HG03575 (cell line): ENCODE data around the gene ZCWPW2.
A peak's percentile ranks its signal among the peaks of the same experiment; 100 is the strongest.

Experiments
- ATAC-seq: cut with Tn5 transposase; IDR thresholded peaks from one replicate; pipeline ENCODE4 v1.9.1; 2021; ENCODE audit not compliant: unreplicated experiment, insufficient number of reproducible peaks, low FRiP score; ENCODE audit errors: extremely low read depth

The ZCWPW2 gene, protein sequence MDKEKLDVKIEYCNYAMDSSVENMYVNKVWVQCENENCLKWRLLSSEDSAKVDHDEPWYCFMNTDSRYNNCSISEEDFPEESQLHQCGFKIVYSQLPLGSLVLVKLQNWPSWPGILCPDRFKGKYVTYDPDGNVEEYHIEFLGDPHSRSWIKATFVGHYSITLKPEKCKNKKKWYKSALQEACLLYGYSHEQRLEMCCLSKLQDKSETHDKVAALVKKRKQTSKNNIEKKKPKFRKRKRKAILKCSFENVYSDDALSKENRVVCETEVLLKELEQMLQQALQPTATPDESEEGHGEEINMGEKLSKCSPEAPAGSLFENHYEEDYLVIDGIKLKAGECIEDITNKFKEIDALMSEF

DNA sequence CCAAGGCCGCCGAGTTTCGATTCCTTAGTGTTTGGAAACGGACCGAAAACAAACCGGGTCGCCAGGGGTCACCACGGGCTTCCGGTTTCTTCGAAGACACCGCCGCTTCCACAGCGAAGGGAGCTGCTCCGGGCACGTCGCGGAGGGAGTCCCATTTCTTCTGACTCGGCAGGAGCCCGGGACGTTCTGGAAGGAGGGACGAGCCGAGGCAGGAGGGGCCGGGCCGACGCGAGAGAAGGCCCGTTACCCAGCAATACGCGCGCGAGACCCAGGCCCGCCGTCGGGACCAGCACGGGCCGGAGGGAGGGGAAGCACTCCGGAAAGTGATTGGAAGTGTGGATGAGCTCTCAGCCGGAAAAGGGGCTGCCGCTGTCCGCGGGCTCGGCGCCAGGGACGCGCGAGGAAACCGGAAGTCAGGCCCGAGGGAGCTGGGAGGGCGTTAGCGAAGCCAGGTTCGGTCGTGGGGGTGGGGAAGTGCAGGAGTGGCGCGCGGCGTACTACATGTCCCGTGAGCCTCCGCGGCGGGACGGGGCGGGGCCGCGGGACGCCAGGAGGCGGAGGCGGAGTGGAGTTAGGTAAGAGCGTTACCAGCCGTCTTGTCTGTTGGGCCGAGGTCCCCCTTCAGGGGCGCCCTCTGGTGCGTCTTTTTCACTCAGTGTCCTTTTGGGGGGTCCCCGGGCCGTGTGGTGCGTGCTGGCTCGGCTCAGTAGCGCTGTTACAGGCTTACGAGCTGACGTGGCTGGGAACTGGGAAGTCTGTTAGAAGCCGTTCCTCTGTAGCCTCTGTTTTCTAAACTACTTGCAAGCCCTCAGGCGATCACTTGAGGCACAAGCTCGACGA is at the start of gene ZCWPW2, which contains the start of gene AZI2:
Gene ZCWPW2 (plus strand): TSS at position 93 of the 840 bp plus-strand sequence. CDS start 64,348 bp downstream, outside the sequence.
Gene AZI2 (minus strand): TSS at position 196 of the 840 bp plus-strand sequence. CDS start 8,207 bp downstream, outside the sequence.
- ATAC-seq: peak; percentile 60

DNA sequence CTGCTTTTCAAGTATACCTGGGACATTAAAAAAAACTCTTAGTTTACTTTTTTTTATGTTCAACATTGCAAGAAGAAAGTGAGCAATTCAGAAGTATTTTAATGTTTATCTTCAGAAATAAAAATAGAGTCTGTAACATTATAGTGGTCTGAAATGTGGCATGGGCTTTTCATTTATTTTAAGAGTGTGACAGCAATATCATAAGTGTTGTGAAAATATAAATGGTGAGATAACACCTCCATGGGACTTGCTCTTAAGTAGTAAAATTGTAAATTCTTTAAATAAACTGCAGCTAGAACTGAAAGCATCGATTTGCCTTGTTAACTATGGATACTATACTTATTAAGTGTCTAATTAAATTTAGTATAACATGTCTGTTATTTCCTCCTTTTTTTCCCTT is 48.8 kb upstream of the ZCWPW2 start:
- ATAC-seq: no peak

DNA sequence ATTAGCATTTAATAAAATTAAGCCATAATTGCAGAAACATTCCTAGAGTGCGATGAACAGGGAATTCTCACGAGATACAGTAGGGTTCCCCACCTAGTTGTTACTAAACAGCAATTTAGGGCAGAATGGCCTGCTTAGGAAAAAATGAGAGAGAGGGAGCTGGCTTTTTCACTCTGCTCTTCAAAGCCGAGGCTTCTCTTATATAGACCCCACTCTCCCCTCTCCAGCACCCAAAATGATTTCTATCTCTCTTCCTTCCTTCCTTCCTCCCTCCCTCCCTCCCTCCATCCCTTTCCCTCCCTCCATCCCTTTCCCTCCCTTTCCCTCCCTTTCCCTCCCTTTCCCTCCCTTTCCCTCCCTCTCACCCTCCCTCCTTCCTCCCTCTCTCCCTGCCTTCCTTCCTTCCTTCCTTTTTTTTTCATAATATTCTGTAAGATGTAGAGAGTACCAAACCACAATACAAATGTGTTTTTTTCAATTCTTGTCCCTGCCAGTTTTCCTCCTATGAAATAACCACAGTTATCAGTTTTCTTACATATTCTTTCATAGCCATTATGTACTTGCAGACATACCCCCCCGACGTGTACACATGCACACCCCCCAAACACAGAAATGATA is 48.1 kb upstream of the ZCWPW2 start:
- ATAC-seq: no peak

DNA sequence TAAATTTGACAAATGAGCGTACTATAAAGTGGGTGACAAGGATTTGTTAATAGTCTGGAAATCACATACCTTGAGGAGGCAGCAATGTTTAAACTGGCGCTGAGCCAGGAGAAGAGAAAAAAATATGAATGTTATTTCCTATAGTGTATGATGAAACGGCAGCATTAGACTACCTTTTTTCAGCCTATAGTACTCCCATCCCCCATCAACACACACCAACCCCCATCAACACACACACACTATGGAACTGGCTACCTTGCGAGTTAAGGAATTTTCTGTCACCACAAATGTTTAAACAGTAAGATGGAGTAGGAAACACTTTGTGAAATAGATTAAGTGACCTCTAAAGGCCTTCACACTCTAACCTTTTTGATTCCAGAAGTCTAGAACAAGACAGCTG is 46.8 kb upstream of the ZCWPW2 start:
- no peak for ATAC-seq

DNA sequence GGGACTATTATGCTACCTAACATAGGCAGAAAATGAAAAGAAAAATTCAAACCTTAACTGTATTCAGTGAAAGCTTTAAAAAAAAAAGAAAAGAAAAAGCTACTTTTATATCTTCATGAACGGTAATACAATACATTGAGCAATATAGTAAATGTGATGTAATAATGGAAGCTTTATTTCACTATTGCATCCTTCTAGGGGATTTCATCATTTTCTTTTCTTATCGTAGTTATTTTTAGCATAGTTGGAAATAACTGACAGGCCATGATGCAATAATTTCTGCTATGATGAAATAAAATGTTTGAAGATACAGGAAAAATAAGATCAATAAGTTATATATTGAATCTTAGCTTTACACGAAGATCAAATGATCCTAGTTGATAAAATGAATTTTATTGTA is 40.3 kb upstream of the ZCWPW2 start:
- ATAC-seq: no peak

DNA sequence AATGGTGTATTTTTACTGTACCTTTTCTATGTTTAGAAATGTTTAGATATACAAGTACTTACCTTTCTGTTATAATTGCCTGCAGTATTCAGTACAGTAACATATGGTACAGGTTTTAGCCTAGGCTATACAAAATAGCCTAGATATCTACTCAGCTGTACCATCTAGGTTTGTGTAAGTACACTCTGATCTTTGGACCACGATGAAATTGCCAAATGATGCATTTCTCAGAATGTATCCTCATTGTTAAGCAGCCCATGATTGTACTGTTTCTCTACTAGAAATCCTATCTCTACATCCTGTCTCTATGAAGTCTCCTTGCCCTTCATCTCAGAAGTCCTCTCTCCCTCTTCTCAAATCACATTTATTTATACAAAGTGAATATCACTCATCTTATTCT is 32.8 kb upstream of the ZCWPW2 start:
- ATAC-seq: no peak

DNA sequence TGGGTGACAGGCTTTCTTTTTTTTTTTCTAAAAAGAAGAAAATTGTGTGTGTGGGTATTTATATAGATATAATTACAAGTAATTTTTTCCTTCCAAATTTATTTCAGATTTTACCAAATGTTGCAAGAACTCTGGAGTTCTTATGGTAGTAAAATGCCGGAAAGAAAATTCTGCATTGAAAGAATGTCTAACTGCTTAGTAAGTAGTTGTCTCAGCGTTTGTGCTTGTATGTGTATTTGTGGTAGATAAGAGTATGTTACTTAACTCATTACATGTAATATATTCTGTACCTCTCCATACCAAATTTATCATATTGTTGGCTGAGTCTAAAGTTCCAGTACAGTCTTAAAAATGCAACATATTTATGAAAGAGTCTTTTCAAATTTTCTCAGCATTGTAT is 32.3 kb upstream of the ZCWPW2 start:
- no peak for ATAC-seq

DNA sequence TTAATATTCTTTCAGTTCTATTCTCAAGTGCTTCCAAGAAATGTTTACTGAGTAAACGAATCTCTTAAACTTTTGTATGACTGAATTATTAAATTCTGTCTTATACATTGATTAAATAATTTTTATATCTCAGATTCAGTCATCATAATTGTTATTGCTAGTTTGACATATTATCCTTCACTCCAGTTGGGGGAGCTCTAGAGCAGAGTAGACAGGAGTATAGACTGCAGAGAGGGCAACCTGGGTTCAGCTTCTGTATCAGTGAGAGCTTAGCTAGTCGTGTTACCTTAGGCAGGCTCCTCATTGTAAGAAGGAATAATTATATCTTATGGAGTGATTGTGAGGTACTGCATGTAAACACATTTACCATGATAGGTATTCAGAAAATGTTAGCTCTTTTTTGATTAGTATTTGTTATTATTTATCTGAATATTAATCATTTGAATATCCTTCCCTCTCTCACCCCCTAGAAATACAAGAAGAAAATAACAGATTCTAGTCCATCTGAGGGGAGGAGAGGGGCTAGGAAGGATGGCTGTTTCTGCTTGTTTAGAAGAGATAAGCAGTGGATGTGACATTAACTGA is 31.0 kb upstream of the ZCWPW2 start:
- ATAC-seq: peak; percentile 75

DNA sequence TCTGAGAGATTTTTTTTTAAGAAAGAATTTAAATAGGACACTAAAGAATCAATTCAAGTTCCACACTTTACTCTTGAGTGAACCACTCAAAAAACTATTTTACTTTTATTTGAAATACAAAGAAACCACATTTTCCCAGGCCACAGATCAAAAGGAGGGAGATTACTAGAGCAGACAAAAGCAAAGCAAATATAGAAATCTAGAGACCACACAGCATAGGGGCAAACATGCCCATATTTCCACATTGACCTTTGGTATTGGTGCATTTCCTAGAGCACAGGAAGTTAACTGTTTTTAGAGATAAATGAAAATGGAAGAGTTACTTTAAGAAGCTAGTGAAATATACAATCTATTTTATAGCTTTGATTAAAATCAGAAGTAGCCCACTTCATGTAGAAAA is 27.5 kb upstream of the ZCWPW2 start:
- no peak for ATAC-seq

DNA sequence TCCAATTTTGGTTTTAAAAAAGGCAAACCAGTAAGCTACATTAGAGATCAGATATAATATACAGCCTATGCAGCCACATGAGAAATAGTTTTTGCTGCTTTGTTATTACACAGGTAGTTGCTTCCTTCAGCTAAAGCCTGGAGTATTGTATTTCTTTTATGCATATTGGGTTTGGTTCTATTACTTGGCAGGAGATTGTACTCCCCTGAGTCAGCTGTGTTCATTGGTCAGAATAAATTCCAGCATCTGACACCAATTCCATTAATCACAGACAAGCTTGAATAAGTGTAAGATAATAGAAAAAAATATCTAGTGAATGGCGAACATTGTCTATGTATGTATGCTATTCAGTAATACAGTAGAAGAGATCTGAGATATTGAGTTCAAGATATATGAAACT is 26.1 kb upstream of the ZCWPW2 start:
- no peak for ATAC-seq

DNA sequence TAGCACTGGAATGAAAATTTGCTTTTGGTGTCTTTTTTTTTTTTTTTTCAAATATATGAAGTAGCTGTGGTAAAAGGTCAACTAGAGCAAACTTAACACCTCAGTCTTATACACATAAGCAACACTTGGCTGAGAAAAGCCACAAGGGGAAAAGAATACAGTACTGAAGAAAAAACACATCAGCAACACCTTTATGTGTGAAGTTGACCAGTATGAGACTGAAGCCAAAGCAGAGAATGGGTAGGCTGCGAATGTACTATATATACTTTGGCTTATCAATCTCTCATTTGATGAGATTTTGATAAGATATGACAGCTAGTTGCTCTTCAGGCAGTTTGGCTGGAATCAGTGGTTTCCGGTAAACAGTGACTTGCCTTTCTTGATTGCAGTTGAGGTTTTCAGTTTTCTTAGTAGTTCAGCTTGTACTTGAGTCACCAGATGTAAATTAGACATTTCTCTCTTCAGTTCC is 22.0 kb upstream of the ZCWPW2 start:
- peak; percentile 65 for ATAC-seq

DNA sequence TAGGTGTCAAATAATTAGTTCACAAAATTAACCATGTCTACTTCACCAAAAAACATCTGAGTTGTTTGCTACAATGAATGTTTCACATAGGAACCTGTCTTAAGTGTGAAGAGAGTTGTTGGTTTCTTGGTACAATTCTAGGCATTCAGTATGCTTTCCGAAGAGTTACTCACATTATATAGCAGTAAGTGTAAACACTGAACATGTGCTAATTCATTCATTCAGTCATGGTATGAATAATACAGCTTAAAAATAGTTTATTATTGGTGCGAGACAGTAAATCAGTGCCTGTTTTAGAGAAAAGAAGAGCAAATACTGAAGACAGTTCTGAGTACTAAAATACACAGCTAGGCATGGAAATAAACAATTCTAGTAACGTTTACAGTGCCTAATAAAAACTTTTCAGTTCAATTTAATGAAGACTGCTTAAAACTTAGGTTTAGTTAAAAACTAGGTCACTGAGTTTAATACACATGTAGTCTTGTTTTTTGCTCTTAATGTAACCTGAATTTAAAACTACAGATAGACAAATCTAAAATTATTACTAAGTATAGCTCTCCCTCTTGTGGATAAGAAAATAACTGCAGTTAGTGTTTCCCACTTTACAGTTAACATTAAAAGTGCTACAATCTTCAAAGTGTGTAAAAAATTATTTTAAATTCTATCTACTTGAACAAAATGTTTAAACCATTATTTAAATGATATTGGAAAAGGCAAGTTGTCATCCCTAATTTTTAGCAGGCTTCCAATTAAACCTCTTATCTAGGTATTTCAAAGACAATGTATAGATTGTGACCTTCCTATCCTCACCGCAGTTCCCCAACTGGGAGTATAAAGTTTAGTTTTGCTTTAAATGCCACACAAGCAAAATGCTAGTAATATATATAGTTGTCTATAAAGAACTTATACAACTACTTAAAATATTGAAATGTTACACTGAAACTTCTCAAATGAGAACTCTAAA is 20.1 kb upstream of the ZCWPW2 start:
- ATAC-seq: no peak

DNA sequence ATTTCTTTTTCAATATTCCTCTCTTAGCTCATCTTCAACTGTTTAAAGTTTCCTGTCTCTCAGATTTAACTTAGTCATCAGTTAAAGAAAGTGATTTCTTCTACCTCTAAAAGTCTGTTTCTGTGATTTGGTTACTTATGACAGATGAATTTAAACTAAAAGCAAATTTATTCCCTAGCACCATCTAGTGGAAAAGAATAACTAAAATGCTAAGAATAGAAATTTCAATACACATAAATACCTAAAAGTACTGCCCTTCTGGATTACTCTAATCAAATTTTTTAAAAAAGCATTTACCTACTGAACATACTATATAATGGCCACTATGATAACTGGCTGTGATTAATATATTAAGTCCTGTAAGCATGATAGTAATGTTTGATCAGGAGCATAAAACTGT is 14.0 kb upstream of the ZCWPW2 start:
- ATAC-seq: no peak

DNA sequence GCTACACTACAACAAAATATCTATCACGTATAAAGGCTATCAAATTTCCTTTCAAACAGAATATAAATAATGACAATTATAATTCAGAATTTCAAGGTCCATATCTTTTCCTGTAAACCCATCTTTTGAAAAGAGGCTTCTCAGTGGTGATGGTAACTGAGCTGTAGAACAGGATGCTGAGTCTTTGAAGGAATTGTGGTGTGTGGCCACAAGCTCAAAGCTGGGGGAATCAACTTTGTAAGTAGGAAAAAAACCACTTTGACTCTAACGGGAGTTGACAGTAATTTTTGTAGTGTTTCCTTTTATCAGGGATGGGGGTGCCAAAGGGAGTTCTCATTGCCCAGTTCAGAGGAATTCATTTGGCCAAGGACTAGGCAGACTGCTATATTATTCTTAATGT is 13.3 kb upstream of the ZCWPW2 start:
- ATAC-seq: no peak

DNA sequence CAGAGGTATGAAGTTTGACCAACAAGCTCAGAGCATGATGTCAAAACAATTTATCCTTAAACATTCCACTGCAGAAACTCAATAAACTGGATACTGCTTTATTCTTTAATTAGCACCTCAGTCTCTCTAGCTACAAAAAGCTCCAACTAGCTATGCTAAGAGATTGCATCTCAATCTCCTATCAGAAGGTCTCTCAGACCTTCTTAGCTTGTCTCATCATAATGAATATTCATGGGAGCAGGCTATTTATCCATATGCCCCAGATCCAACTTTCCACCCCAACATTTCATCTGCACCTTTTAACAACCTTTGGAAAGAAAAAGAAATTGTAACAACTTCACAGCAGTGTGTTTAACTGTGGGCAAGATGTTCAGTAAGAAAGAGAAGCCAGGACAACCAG is 11.3 kb upstream of the ZCWPW2 start:
- no peak for ATAC-seq

DNA sequence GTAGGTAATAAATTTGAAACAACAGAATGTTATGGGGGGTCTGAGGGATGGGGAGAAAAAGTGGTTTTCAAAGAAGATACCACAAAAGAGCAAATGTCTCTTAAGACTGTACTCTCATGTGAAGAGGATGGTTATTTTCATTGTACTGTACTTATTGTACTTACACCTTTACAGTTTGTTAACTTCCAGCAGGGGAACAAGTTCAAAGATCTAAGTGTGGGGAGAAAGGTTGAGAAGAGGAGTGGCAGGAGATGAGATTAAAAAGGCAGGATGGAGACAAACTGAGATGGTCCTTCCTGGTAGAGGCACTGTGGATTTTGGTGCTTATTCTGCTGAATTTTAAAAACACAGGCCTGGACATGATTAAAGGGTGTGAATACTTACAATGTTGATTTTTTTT is 5.4 kb upstream of the ZCWPW2 start:
- no peak for ATAC-seq

DNA sequence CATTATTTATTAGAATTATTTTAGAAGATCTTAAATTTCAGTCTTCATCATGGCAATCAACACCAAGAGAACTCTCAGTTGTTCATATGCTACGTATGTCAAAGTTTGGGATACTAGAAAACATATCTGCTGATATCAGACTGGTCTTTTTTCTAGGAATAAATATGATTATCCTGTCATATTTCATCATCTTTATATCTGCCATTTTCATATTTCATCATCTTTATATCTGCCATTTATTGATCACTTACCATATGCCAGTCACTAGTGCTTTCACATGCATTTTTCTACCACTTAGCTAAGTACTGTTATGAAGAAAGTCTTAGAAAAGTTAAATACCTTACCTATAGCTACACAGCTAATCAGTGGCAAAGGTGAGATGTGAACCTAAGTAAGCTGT is 2.8 kb upstream of the ZCWPW2 start:
- ATAC-seq: no peak
